Measurements from ENCODE around the gene PDF. TPM values are rescaled to one million over a fixed set of nuclear protein-coding genes. Genes with fewer than 3 reads are reported as not detected.

The PDF gene
- total RNA-seq, 1 experiment from 2014 or later = 42.1 TPM

DNA sequence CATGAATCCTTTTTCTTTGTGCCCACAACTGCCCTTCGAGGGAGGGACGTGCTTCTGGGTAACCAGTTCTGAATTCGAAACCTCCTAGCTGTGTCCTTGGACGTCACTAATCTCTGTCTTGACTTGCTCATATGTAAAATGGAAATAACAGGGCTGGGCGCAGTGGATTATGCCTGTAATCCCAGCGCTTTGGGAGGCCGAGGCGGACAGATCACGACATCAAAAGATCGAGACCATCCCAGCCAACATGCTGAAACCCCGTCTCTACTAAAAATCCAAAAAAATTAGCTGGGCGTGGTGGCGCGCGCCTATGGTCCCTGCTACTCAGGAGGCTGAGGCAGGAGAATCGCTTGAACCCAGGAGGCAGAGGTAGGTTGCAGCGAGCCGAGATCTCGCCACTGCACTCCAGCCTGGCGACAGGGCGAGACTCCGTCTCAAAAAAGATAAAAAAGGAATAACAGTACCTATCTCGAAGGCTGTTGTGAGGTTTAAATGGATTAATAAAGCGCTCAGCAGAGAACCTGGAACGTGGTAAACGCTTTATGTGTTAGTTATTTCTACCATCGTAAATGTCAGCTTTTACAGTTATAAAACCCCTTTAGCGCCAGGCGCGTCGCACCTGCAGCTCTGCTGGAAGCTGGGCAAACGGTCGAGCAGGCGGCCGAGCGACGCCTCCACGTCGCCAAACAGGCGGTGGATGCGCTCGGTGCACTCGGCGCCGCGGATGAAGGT lies 8.3 kb upstream of the PDF start:
- TSS peak; percentile 66 for BruUV-seq (replicated peaks)

DNA sequence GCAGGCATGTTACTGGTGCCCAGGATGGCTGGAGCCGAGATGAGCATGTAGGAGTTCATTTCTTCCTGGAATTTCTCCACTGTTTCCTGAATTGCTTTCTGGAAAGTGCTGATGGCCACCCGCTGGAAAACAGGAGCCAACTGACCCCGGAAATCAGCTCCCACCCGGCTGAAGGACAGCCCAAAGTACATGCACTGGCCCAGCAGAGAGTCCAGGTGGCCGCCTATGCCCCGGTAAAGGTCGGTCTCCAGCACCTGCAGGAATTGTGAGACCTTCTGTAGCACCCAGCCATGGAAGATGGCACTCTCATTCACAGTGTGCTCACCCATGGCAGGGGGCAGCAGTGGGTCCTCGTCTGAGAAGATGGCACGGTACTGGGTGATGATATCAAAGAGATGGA lies 4.3 kb upstream of the PDF start:
- Mint-ChIP-seq H3K36me3 (ENCODE audit: insufficient read depth, unreplicated experiment) (peaks cover 77% of the 10 kb centered on the region), H3K4me3 (ENCODE audit: unreplicated experiment) (no peak overlapping the region)

More for the DNA sequence above, 8.3 kb upstream of the PDF start:
- H3K27me3 Mint-ChIP-seq (ENCODE audit: insufficient read depth, unreplicated experiment) = no peaks in the 10 kb centered on the region
- H3K36me3 ChIP-seq (ENCODE audit: control insufficient read depth, insufficient read depth, low read length) = peaks cover 3% of the 10 kb centered on the region; the same call in 1 of the 2 replicates
- peak overlapping the region; percentile 81 for H3K4me3 ChIP-seq (ENCODE audit: low read depth, low read length)
- no peaks in the 10 kb centered on the region for H3K9me3 Mint-ChIP-seq (ENCODE audit: unreplicated experiment)
- peak in 1 of 2 experiments; percentile 76 for DNase-seq
- H3K4me3 Mint-ChIP-seq (ENCODE audit: unreplicated experiment) = peak overlapping the region; percentile 98
- peaks cover 14% of the 10 kb centered on the region; the same call in 1 of the 2 replicates for H3K4me1 ChIP-seq
- ChIA-PET POLR2A (interaction anchor here (1.0 kb wide), 1 partner anchor 387 kb away, joined by 3 read pairs; the partner anchor contains the start of gene NQO1), CTCF (interaction anchor here (1.2 kb wide), 1 partner anchor 189 kb away, joined by 6 read pairs; no protein-coding TSS in a partner anchor)
- H3K4me1 Mint-ChIP-seq (ENCODE audit: low read depth, unreplicated experiment) = peaks cover 12% of the 10 kb centered on the region
- intact Hi-C loops (cut with micrococcal nuclease; ENCODE audit: unreplicated experiment) = loop anchor here (1.0 to 10.0 kb wide), 4 partner anchors 8 to 226 kb away; partner anchors contain the start of genes NFAT5, PDF and TERF2
- no peaks in the 10 kb centered on the region for H3K9me3 ChIP-seq
- peak overlapping the region; percentile 98 for H3K27ac Mint-ChIP-seq (ENCODE audit: unreplicated experiment)
- TF ChIP-seq, protein P1, sequence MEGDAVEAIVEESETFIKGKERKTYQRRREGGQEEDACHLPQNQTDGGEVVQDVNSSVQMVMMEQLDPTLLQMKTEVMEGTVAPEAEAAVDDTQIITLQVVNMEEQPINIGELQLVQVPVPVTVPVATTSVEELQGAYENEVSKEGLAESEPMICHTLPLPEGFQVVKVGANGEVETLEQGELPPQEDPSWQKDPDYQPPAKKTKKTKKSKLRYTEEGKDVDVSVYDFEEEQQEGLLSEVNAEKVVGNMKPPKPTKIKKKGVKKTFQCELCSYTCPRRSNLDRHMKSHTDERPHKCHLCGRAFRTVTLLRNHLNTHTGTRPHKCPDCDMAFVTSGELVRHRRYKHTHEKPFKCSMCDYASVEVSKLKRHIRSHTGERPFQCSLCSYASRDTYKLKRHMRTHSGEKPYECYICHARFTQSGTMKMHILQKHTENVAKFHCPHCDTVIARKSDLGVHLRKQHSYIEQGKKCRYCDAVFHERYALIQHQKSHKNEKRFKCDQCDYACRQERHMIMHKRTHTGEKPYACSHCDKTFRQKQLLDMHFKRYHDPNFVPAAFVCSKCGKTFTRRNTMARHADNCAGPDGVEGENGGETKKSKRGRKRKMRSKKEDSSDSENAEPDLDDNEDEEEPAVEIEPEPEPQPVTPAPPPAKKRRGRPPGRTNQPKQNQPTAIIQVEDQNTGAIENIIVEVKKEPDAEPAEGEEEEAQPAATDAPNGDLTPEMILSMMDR (IDR thresholded peaks at IDR 0.05; ENCODE audit: insufficient read depth in 1 of 2, low read depth in 1 of 2, low read length in 1 of 2, severe bottlenecking in 1 of 2, unreplicated experiment in 1 of 2) = no peak
- peaks cover 79% of the 10 kb centered on the region for H3K36me3 Mint-ChIP-seq (ENCODE audit: insufficient read depth, unreplicated experiment)
- H3K27me3 ChIP-seq (replicated peaks; ENCODE audit: control insufficient read depth, insufficient read depth, low read length) = no peaks in the 10 kb centered on the region

More for the DNA sequence above, 4.3 kb upstream of the PDF start:
- Mint-ChIP-seq H3K4me1 (ENCODE audit: low read depth, unreplicated experiment) (peaks cover 6% of the 10 kb centered on the region), H3K9me3 (ENCODE audit: unreplicated experiment) (no peaks in the 10 kb centered on the region), H3K27me3 (ENCODE audit: insufficient read depth, unreplicated experiment) (no peaks in the 10 kb centered on the region), H3K27ac (ENCODE audit: unreplicated experiment) (no peak overlapping the region)
- Histone ChIP-seq H3K9me3 (no peaks in the 10 kb centered on the region), H3K4me3 (ENCODE audit: low read depth, low read length) (no peak overlapping the region), H3K36me3 (ENCODE audit: control insufficient read depth, insufficient read depth, low read length) (peaks cover 3% of the 10 kb centered on the region; the same call in 1 of the 2 replicates), H3K27me3 (replicated peaks; ENCODE audit: control insufficient read depth, insufficient read depth, low read length) (no peaks in the 10 kb centered on the region), H3K4me1 (peaks cover 12% of the 10 kb centered on the region; the same call in 1 of the 2 replicates)
- ChIA-PET POLR2A (no interaction called here), CTCF (no interaction called here)
- no peak for DNase-seq
- TF ChIP-seq, protein P1 (IDR thresholded peaks at IDR 0.05; ENCODE audit: insufficient read depth in 1 of 2, low read depth in 1 of 2, low read length in 1 of 2, severe bottlenecking in 1 of 2, unreplicated experiment in 1 of 2) = no peak
- intact Hi-C loops (cut with micrococcal nuclease; ENCODE audit: unreplicated experiment) = loop anchor here (5.0 to 10.0 kb wide), 3 partner anchors 38 to 230 kb away; partner anchors contain the start of genes NFAT5 and TERF2
- BruUV-seq (replicated peaks) = no TSS peak

All from Caco-2 (cell line).